ENCODE results near the gene WDR77. TPM values are rescaled to one million over a fixed set of nuclear protein-coding genes. Genes with fewer than 3 reads are reported as not detected.

The WDR77 gene
- total and polyA plus RNA-seq, 3 donors from 2014 or later = 32.6 to 33.8 (median 33.7) TPM

- intact Hi-C loops (cut with DNase I; ENCODE audit: low total_unique reads) = no loop called here
- Histone ChIP-seq H3K27ac (no peak overlapping the region), H3K4me1 (no peaks in the 10 kb centered on the region), H3K4me3 (no peak overlapping the region), H3K9me3 (no peaks in the 10 kb centered on the region), H3K27me3 (no peaks in the 10 kb centered on the region), H3K36me3 (ENCODE audit: low read depth, missing control alignments) (no peaks in the 10 kb centered on the region)
- no peak for DNase-seq
- TF ChIP-seq CTCF (IDR thresholded peaks at IDR 0.05) = no peak
- TF ChIP-seq POLR2A (IDR thresholded peaks at IDR 0.05) = no peak
- WGBS, 2 donors = 84 to 95% methylated on average over 2 of the region's 2 CpGs
Measured at GRCh38 chr1:111467865-111468716, 19.0 kb upstream of the WDR77 start.

DNA sequence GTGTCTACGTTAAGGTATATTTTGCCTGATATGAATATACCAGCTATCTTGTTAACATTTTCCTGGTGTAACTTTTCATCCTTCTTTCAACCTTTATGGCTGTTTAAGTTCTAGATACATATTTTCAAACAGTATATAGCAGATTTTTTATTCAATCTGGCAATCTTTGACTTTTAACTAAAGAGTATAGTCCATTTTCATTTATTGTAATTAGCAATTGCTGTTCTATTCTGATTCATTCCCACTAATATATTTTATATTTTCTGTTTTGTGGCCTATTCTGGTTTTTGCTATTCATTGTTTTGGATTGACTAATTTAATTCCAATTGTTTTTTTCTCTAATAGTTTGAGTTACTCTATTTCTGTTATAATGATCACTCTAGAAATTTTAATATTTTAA lies 17.4 kb upstream of the WDR77 start:
- Histone ChIP-seq H3K36me3 (ENCODE audit: low read depth, missing control alignments) (no peaks in the 10 kb centered on the region), H3K4me1 (no peaks in the 10 kb centered on the region), H3K27ac (no peak overlapping the region), H3K27me3 (no peaks in the 10 kb centered on the region), H3K4me3 (no peak overlapping the region), H3K9me3 (no peaks in the 10 kb centered on the region)
- no peak for DNase-seq
- TF ChIP-seq CTCF (IDR thresholded peaks at IDR 0.05) = no peak
- WGBS, 2 donors = 0% methylated on average over 1 of the region's 1 CpG
- intact Hi-C loops (cut with DNase I; ENCODE audit: low total_unique reads) = no loop called here

DNA sequence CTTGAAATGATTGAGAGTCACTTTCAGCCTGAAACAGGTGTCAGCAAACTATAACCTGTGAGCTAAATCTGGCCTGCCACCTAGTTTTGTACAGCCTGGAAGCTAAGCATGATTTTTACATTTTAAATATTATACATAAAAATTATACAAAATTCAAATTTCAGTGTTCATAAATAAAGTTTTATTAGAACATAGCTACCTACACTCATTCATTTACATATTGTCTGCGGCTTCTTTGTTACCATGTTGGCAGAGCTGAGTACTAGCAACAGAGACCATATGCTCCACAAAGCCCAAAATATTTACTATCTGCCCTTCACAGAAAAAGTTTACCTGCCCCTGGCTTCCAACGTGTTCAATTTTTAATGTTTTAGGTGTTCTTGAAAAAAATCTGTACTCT lies 16.7 kb upstream of the WDR77 start:
- H3K4me3 ChIP-seq = no peak overlapping the region
- no peaks in the 10 kb centered on the region for H3K36me3 ChIP-seq (ENCODE audit: low read depth, missing control alignments)
- no peaks in the 10 kb centered on the region for H3K4me1 ChIP-seq
- H3K9me3 ChIP-seq = no peaks in the 10 kb centered on the region
- 94 to 95% methylated on average over 2 of the region's 2 CpGs for WGBS, 2 donors
- DNase-seq = no peak
- no peak for TF ChIP-seq POLR2A (IDR thresholded peaks at IDR 0.05)
- no peak for TF ChIP-seq CTCF (IDR thresholded peaks at IDR 0.05)
- H3K27ac ChIP-seq = no peak overlapping the region
- no peaks in the 10 kb centered on the region for H3K27me3 ChIP-seq
- intact Hi-C loops (cut with DNase I; ENCODE audit: low total_unique reads) = no loop called here

- Histone ChIP-seq H3K27ac (no peak overlapping the region), H3K4me1 (no peaks in the 10 kb centered on the region), H3K4me3 (no peak overlapping the region), H3K9me3 (no peaks in the 10 kb centered on the region), H3K36me3 (ENCODE audit: low read depth, missing control alignments) (no peaks in the 10 kb centered on the region), H3K27me3 (no peaks in the 10 kb centered on the region)
- 65 to 77% methylated on average over 4 of the region's 4 CpGs for WGBS, 2 donors
- no peak for DNase-seq
- intact Hi-C loops (cut with DNase I; ENCODE audit: low total_unique reads) = no loop called here
- no peak for TF ChIP-seq POLR2A (IDR thresholded peaks at IDR 0.05)
- no peak for TF ChIP-seq CTCF (IDR thresholded peaks at IDR 0.05)
Measured at GRCh38 chr1:111463029-111463683, 14.1 kb upstream of the WDR77 start.

Data from testis (tissue), 3 donors.